ENCODE measurements around the gene LOXL3. TPM values are rescaled to one million over a fixed set of nuclear protein-coding genes. Genes with fewer than 3 reads are reported as not detected.

Gene LOXL3
- total RNA-seq, 1 donor from 2014 or later = 24.2 TPM

GRCh38 chr2:74572178-74572925, 18.6 kb upstream of the LOXL3 start:
- Histone ChIP-seq H2AFZ (replicated peaks) (no peak overlapping the region), H3K4me3 (no peak overlapping the region), H3K27me3 (peaks cover 5% of the 10 kb centered on the region), H3K27ac (no peak overlapping the region), H3K9me3 (ENCODE audit: low read depth) (no peaks in the 10 kb centered on the region), H3K79me2 (ENCODE audit: low read depth) (no peaks in the 10 kb centered on the region), H3K4me2 (no peak overlapping the region), H3K36me3 (no peaks in the 10 kb centered on the region), H3K4me1 (no peaks in the 10 kb centered on the region), H4K20me1 (ENCODE audit: low read depth) (no peaks in the 10 kb centered on the region), H3K9ac (no peak overlapping the region), H3F3A (ENCODE audit: low read depth) (no peaks in the 10 kb centered on the region)
- Mint-ChIP-seq H3K9me3 (no peaks in the 10 kb centered on the region), H3K4me3 (no peak overlapping the region), H3K27ac (no peak overlapping the region), H3K27me3 (ENCODE audit: insufficient read depth, low read depth) (no peaks in the 10 kb centered on the region), H3K4me1 (peaks cover 1% of the 10 kb centered on the region), H3K36me3 (no peaks in the 10 kb centered on the region)
- no peak for DNase-seq (ENCODE audit: low spot score)
- no peak for TF ChIP-seq EZH2 (IDR thresholded peaks at IDR 0.05)
- peak; percentile 42 for TF ChIP-seq CTCF (IDR thresholded peaks at IDR 0.05)

- H3K4me1 Mint-ChIP-seq = no peaks in the 10 kb centered on the region
- Histone ChIP-seq H2AFZ (replicated peaks) (no peak overlapping the region), H3K27me3 (peaks cover 16% of the 10 kb centered on the region), H3K79me2 (ENCODE audit: low read depth) (no peaks in the 10 kb centered on the region), H3K9me3 (ENCODE audit: low read depth) (no peaks in the 10 kb centered on the region), H4K20me1 (ENCODE audit: low read depth) (no peaks in the 10 kb centered on the region), H3K36me3 (no peaks in the 10 kb centered on the region), H3K27ac (no peak overlapping the region), H3K4me2 (no peak overlapping the region), H3K4me3 (no peak overlapping the region), H3K4me1 (no peaks in the 10 kb centered on the region), H3K9ac (no peak overlapping the region), H3F3A (ENCODE audit: low read depth) (no peaks in the 10 kb centered on the region)
- H3K27ac Mint-ChIP-seq = no peak overlapping the region
- no peak for TF ChIP-seq EZH2phosphoT487 (IDR thresholded peaks at IDR 0.05)
- no peak for TF ChIP-seq EZH2 (IDR thresholded peaks at IDR 0.05)
- no peak for TF ChIP-seq CTCF (IDR thresholded peaks at IDR 0.05)
- no peak for DNase-seq (ENCODE audit: low spot score)
- no peaks in the 10 kb centered on the region for H3K9me3 Mint-ChIP-seq
- H3K4me3 Mint-ChIP-seq = no peak overlapping the region
- H3K36me3 Mint-ChIP-seq = no peaks in the 10 kb centered on the region
- no peaks in the 10 kb centered on the region for H3K27me3 Mint-ChIP-seq (ENCODE audit: insufficient read depth, low read depth)
Observed at GRCh38 chr2:74571058-74571457, 17.3 kb upstream of the LOXL3 start.

GRCh38 chr2:74569686-74570085, 15.9 kb upstream of the LOXL3 start:
- H4K20me1 ChIP-seq (ENCODE audit: low read depth) = no peaks in the 10 kb centered on the region
- H3K36me3 ChIP-seq = no peaks in the 10 kb centered on the region
- H3K9me3 ChIP-seq (ENCODE audit: low read depth) = no peaks in the 10 kb centered on the region
- H3K4me2 ChIP-seq = no peak overlapping the region
- no peak for TF ChIP-seq EZH2 (IDR thresholded peaks at IDR 0.05)
- TF ChIP-seq CTCF (IDR thresholded peaks at IDR 0.05) = no peak
- no peak for TF ChIP-seq EZH2phosphoT487 (IDR thresholded peaks at IDR 0.05)
- no peak overlapping the region for H3K27ac Mint-ChIP-seq
- no peak overlapping the region for H3K4me3 Mint-ChIP-seq
- H3K9me3 Mint-ChIP-seq = no peaks in the 10 kb centered on the region
- DNase-seq (ENCODE audit: low spot score) = no peak
- no peak overlapping the region for H3K4me3 ChIP-seq
- no peaks in the 10 kb centered on the region for H3K4me1 Mint-ChIP-seq
- no peaks in the 10 kb centered on the region for H3K36me3 Mint-ChIP-seq
- H3K27ac ChIP-seq = no peak overlapping the region
- H2AFZ ChIP-seq (replicated peaks) = no peak overlapping the region
- peaks cover 19% of the 10 kb centered on the region for H3K27me3 ChIP-seq
- no peaks in the 10 kb centered on the region for H3K79me2 ChIP-seq (ENCODE audit: low read depth)
- H3K4me1 ChIP-seq = no peaks in the 10 kb centered on the region
- H3F3A ChIP-seq (ENCODE audit: low read depth) = no peaks in the 10 kb centered on the region
- no peaks in the 10 kb centered on the region for H3K27me3 Mint-ChIP-seq (ENCODE audit: insufficient read depth, low read depth)
- H3K9ac ChIP-seq = no peak overlapping the region
